Activated B cell treated with CpG ODN at 0.5 μM for 24 hours (primary cell): Measurements from ENCODE around the gene PITPNM1. TPM values are rescaled to one million over a fixed set of nuclear protein-coding genes. Genes with fewer than 3 reads are reported as not detected.

Experiments used
- ATAC-seq: fragments of 200-7000 bp; cut with Tn5 transposase; one replicate; pipeline ENCODE4 v1.10.0; 2021; ENCODE audit warnings: low read depth, mild to moderate bottlenecking, moderate library complexity
- CTCF ChIA-PET: fragments of 350-600 bp; sonication (Branson Sonifier 250); formaldehyde crosslinking; loops from one replicate; lab custom pipeline; 2021; ENCODE audit warnings: antibody characterized with exemption; lab: Charles Lee
- POLR2A ChIA-PET: fragments of 350-600 bp; sonication (Branson Sonifier 250); formaldehyde crosslinking; loops from one replicate; lab custom pipeline; 2021; ENCODE audit warnings: antibody characterized with exemption; lab: Charles Lee
- DNase-seq: peaks from one replicate; pipeline ENCODE4 v3.0.0; 2022
- H3K27ac Mint-ChIP-seq: one replicate; pipeline ENCODE4 v1.8.0; 2020; ENCODE audit warnings: mixed read lengths
- H3K27me3 Mint-ChIP-seq: one replicate; pipeline ENCODE4 v1.8.0; 2021; ENCODE audit warnings: mixed read lengths
- H3K36me3 Mint-ChIP-seq: one replicate; pipeline ENCODE4 v1.8.0; 2021; ENCODE audit warnings: low read depth, mixed read lengths
- H3K4me1 Mint-ChIP-seq: one replicate; pipeline ENCODE4 v1.8.0; 2021; ENCODE audit warnings: mixed read lengths
- H3K4me3 Mint-ChIP-seq: one replicate; pipeline ENCODE4 v1.8.0; 2020; ENCODE audit warnings: mild to moderate bottlenecking, mixed read lengths
- H3K9me3 Mint-ChIP-seq: one replicate; pipeline ENCODE4 v1.8.0; 2020; ENCODE audit warnings: mixed read lengths
- intact Hi-C: fragments of 100-400 bp; cut with micrococcal nuclease; formaldehyde crosslinking; loops from one replicate; pipeline ENCODE4 v1.15.1; 2024
- total RNA-seq: library from RNA; stranded (reverse); gene quantifications from 2 replicates; pipeline ENCODE4 v1.2.3, GENCODE V29; 2022
- TF ChIP-seq, protein P1 (sequence below): fragments of 200-600 bp; IDR thresholded peaks from one replicate; pipeline ENCODE4 v1.8.0; 2022; ENCODE audit warnings: antibody characterized with exemption, mild to moderate bottlenecking

Gene PITPNM1
- total RNA-seq, 1 donor from 2014 or later, result 111 TPM

DNA sequence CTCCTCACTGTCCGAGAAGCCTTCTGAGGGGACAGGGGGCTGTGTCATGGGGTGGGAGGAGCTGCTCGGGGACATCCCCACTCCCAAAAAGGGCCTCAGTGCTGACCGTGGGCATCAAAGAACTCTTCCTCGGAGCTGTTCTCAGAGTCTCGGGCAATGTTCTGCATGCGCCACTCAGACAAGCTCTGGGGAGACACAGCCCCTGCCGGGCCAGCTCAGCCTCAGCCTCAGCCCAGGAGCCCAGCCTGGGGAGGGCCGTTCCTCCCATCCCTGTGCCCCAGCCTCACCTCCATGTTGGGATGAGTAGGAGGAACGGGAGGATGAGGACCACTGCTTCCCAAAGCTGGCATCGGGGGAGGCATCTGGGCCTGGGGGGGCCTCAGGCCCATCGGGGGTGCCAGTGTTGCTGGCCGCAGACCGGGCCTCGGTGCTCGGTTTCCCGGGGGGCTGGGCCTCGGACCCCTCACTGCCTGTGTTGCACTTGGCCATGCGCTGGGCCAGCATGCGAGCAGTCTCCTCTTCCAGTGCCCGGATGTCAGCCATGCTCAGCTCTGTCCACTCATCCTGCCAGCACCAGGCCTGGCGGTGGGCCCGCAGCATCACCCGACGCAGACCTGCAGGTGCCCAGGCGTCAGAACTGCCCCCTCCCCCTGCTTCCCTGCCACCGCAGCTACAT, 5.2 kb downstream of the PITPNM1 start:
- no peak for DNase-seq
- ChIA-PET POLR2A (interaction anchor here (0.8 kb wide), 1 partner anchor 13 kb away, joined by 4 read pairs; no protein-coding TSS in a partner anchor), CTCF (no interaction called here)
- H3K4me1 Mint-ChIP-seq, result peaks cover 19% of the 10 kb centered on the region
- H3K4me3 Mint-ChIP-seq, result no peak overlapping the region
- no peaks in the 10 kb centered on the region for H3K27me3 Mint-ChIP-seq
- TF ChIP-seq, protein P1, sequence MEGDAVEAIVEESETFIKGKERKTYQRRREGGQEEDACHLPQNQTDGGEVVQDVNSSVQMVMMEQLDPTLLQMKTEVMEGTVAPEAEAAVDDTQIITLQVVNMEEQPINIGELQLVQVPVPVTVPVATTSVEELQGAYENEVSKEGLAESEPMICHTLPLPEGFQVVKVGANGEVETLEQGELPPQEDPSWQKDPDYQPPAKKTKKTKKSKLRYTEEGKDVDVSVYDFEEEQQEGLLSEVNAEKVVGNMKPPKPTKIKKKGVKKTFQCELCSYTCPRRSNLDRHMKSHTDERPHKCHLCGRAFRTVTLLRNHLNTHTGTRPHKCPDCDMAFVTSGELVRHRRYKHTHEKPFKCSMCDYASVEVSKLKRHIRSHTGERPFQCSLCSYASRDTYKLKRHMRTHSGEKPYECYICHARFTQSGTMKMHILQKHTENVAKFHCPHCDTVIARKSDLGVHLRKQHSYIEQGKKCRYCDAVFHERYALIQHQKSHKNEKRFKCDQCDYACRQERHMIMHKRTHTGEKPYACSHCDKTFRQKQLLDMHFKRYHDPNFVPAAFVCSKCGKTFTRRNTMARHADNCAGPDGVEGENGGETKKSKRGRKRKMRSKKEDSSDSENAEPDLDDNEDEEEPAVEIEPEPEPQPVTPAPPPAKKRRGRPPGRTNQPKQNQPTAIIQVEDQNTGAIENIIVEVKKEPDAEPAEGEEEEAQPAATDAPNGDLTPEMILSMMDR, result no peak
- no peak overlapping the region for H3K27ac Mint-ChIP-seq
- no peaks in the 10 kb centered on the region for H3K9me3 Mint-ChIP-seq
- intact Hi-C loops, result no loop called here
- ATAC-seq, result no peak
- H3K36me3 Mint-ChIP-seq, result peaks cover 70% of the 10 kb centered on the region

DNA sequence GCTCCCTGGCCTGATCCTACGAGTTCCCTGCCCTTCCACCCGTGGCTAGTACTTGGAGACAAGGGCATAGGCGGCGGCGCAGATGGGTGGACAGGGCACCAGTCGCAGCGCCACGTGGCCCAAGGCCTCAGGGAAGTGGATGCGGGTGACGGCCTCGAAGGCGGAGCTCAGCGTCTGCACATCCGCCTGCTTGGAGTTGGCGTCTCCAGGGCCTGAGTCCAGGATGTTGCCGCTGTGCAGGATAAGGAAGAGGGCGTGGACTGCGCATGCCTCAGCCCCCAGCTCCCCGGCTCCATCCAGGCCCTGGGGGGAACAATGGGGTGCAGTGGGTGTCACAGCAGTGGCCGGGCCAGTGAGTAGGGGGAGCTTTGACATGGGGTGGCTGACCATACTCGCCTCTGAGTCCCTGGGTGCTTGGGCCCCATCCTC, 6.6 kb downstream of the PITPNM1 start:
- CTCF ChIA-PET, result no interaction called here
- Mint-ChIP-seq H3K36me3 (peaks cover 76% of the 10 kb centered on the region), H3K4me1 (peaks cover 13% of the 10 kb centered on the region), H3K27me3 (no peaks in the 10 kb centered on the region), H3K27ac (no peak overlapping the region), H3K4me3 (no peak overlapping the region), H3K9me3 (no peaks in the 10 kb centered on the region)
- ATAC-seq (no peak), DNase-seq (no peak)
- TF ChIP-seq, protein P1, result no peak
- POLR2A ChIA-PET, result interaction anchor here (1.2 kb wide), 1 partner anchor 8 kb away, joined by 4 read pairs; no protein-coding TSS in a partner anchor
- intact Hi-C loops, result no loop called here

DNA sequence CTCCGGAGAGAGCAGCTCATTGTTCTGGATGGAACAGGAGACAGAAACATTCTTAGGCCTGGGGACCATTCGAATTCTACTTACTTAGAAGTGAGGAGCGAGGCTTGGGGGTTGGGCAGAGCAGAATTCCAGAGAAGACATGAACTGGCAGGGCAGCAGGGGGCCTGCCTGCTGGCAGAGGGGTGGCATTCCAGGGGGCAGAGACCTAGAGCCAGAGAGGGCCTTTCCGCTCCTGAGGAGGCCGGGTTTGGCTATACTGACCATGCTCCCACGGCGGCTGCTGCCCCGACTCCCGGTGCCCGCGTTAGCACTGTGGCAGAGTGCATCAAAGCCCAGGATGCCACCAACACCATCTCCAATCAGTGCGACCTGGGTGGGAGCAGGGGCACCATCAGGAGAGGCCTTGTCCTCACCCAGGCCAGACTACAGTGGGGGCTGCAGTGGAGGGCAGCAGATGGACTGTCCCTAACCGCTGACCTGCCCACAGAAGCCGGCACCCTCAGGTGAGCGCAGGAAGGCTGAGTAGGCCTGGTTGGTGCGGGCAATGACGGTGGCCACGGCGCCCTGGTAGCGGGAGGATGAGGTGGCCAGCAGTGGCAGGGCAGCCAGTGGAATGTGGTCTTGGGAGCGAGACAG, 7.4 kb downstream of the PITPNM1 start:
- Mint-ChIP-seq H3K27ac (no peak overlapping the region), H3K4me3 (no peak overlapping the region), H3K4me1 (peaks cover 7% of the 10 kb centered on the region), H3K36me3 (peaks cover 80% of the 10 kb centered on the region), H3K27me3 (no peaks in the 10 kb centered on the region), H3K9me3 (no peaks in the 10 kb centered on the region)
- ChIA-PET CTCF (no interaction called here), POLR2A (interaction anchor here (1.2 kb wide), 1 partner anchor 8 kb away, joined by 4 read pairs; no protein-coding TSS in a partner anchor)
- DNase-seq, result no peak
- no peak for ATAC-seq
- intact Hi-C loops, result no loop called here
- TF ChIP-seq, protein P1, result no peak

DNA sequence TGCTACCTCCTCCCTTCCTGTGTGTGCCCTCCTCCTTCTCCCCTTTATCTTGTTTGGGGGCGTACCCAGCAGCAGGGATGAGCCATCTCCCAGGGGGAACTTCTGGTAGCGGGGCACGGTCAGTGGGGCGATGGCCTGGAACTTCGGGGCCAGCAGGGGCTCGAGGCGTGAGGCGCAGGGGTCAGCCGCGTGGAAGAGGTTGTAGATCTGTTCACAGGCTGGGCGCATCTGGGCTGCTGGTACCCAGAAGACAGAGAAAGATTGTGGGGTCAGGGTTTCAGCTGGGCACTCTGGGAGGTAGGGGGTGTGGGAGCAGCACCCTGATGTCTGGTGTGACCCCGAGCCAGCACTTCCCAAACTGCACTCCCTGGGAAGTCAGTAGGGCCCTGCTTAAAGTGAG, 9.1 kb downstream of the PITPNM1 start:
- Mint-ChIP-seq H3K36me3 (peaks cover 75% of the 10 kb centered on the region), H3K4me3 (no peak overlapping the region), H3K27me3 (no peaks in the 10 kb centered on the region), H3K4me1 (peaks cover 3% of the 10 kb centered on the region), H3K9me3 (no peaks in the 10 kb centered on the region), H3K27ac (no peak overlapping the region)
- ChIA-PET CTCF (no interaction called here), POLR2A (no interaction called here)
- intact Hi-C loops, result no loop called here
- ATAC-seq, result no peak
- TF ChIP-seq, protein P1, result no peak
- no peak for DNase-seq

DNA sequence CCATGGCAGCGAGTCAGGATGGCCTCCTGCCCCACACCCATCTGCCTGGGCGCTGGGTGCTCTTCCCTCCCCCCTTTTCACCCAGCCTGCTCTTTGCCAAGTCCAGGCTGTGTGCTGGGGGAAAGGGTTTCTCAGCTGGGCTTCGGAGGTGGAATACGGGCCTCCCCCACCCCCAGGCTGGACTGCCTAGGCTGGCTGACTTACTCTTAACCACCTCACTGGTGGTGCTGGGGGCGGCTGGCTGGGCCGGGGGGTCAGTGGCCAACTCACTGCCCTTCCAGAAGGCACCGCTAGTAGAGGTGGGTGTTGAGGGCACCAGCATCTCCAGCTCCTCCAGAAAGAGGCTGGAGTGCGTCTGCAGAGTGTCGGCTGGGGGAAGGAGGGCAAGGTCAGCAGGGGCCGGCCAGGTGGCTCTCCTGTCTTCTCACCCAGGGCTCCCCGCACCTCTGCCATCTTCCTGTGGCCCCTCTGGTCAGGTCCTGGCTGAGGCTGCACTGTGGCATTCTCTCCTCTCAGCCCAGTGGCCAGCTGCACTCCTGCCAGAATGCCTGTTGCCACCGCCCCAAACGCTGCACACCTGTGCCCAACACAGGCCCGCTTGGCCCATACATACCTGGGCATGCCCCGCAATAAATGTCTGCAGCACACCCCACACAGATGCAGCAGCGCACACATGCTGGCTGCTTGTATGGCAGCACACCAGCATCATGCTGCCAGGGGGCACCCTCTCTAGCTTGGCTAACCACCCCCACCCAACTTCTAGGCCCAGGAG, 9.7 kb downstream of the PITPNM1 start:
- POLR2A ChIA-PET, result interaction anchor here (1.5 kb wide), 1 partner anchor 13 kb away, joined by 5 read pairs; the partner anchor contains the start of gene AIP

More for the DNA sequence above, 9.7 kb downstream of the PITPNM1 start:
- ATAC-seq (no peak), DNase-seq (no peak)
- H3K27ac Mint-ChIP-seq, result no peak overlapping the region
- CTCF ChIA-PET, result no interaction called here
- H3K4me1 Mint-ChIP-seq, result no peaks in the 10 kb centered on the region
- H3K9me3 Mint-ChIP-seq, result no peaks in the 10 kb centered on the region
- intact Hi-C loops, result no loop called here
- TF ChIP-seq, protein P1, result no peak
- no peaks in the 10 kb centered on the region for H3K27me3 Mint-ChIP-seq
- no peak overlapping the region for H3K4me3 Mint-ChIP-seq
- peaks cover 75% of the 10 kb centered on the region for H3K36me3 Mint-ChIP-seq
